Bronchial epithelial cell (primary cell): ENCODE measurements around the gene SGCA. TPM values are rescaled to one million over a fixed set of nuclear protein-coding genes. Genes with fewer than 3 reads are reported as not detected.

ENCODE experiments used
- DNase-seq: peaks from one replicate; pipeline ENCODE4 v3.0.0-alpha.2; 2010; ENCODE audit warnings: low read depth
- FAIRE-seq: peaks from 2 replicates; lab custom pipeline; 2011; peaks lifted over from hg19 to GRCh38; lab: Jason Lieb, UNC
- H3K27me3 ChIP-seq: 2 replicates; pipeline ENCODE4 v1.5.1; 2011; ENCODE audit warnings: low read length; ENCODE audit not compliant: control insufficient read depth, insufficient read depth
- H3K36me3 ChIP-seq: 2 replicates; pipeline ENCODE4 v1.5.1; 2011; ENCODE audit warnings: low read length; ENCODE audit not compliant: control insufficient read depth, insufficient read depth
- H3K4me3 ChIP-seq: 2 replicates; pipeline ENCODE4 v1.5.1; 2011; ENCODE audit warnings: mild to moderate bottlenecking, low read depth, low read length, control low read depth
- CTCF ChIP-seq: IDR thresholded peaks from 2 replicates; pipeline ENCODE4 v1.5.1; 2011; ENCODE audit warnings: mild to moderate bottlenecking, moderate library complexity, low read length, control low read depth, inconsistent platforms; ENCODE audit not compliant: insufficient read depth, severe bottlenecking
- total RNA-seq: library from RNA; depleted of rRNA; stranded (reverse); fragments of >200 nt; gene quantifications from 2 replicates; pipeline ENCODE4 v1.2.1, GENCODE V29; 2014

Gene SGCA
- total RNA-seq, 1 donor from 2014 or later, result not detected

GRCh38 chr17:50167371-50167770 is 1.6 kb downstream of the SGCA start:
- Histone ChIP-seq H3K4me3 (no peak overlapping the region), H3K36me3 (no peaks in the 10 kb centered on the region), H3K27me3 (no peaks in the 10 kb centered on the region)
- FAIRE-seq (no peak), DNase-seq (no peak)
- TF ChIP-seq CTCF, result no peak

- TF ChIP-seq CTCF, result no peak
- no peak for FAIRE-seq
- H3K27me3 ChIP-seq, result no peaks in the 10 kb centered on the region
- no peak overlapping the region for H3K4me3 ChIP-seq
- no peaks in the 10 kb centered on the region for H3K36me3 ChIP-seq
- no peak for DNase-seq
Observed at GRCh38 chr17:50168319-50168718, 2.5 kb downstream of the SGCA start.

- TF ChIP-seq CTCF, result peak; percentile 92
- Histone ChIP-seq H3K4me3 (no peak overlapping the region), H3K27me3 (no peaks in the 10 kb centered on the region), H3K36me3 (no peaks in the 10 kb centered on the region)
- no peak for FAIRE-seq
- DNase-seq, result peak; percentile 50
Observed at GRCh38 chr17:50169121-50169764, 3.4 kb downstream of the SGCA start.

GRCh38 chr17:50169881-50170459 is 4.2 kb downstream of the SGCA start:
- Histone ChIP-seq H3K36me3 (no peaks in the 10 kb centered on the region), H3K27me3 (no peaks in the 10 kb centered on the region), H3K4me3 (no peak overlapping the region)
- TF ChIP-seq CTCF, result no peak
- DNase-seq (no peak), FAIRE-seq (no peak)

GRCh38 chr17:50170662-50171370 is 5.0 kb downstream of the SGCA start:
- peak; percentile 78 for DNase-seq
- H3K27me3 ChIP-seq, result no peaks in the 10 kb centered on the region
- peak; percentile 13 for FAIRE-seq
- H3K4me3 ChIP-seq, result no peak overlapping the region
- no peak for TF ChIP-seq CTCF
- no peaks in the 10 kb centered on the region for H3K36me3 ChIP-seq
